Esophagus muscularis mucosa (tissue), 2 donors: ENCODE results near the gene RECK.

Experiments
- POLR2A ChIP-seq: fragments of 450-650 bp; IDR thresholded peaks from one replicate; pipeline ENCODE4 v1.6.1; 2017; ENCODE audit warnings: antibody characterized with exemption, moderate library complexity, mild to moderate bottlenecking, low read depth
- POLR2AphosphoS5 ChIP-seq, 2 donors: sonication (generic); formaldehyde crosslinking; IDR thresholded peaks; one replicate each; pipeline ENCODE4 v1.6.1; 2017; ENCODE audit warnings: antibody characterized with exemption in 2 of 2

GRCh38 chr9:36145970-36146369, 109.3 kb downstream of the RECK start:
- no peak for TF ChIP-seq POLR2AphosphoS5 (IDR thresholded peaks at IDR 0.05)
- no peak for TF ChIP-seq POLR2A
